Activated T-cell treated with anti-CD3 and anti-CD28 coated beads for 4 hours (primary cell): ENCODE data around the gene TAF6.

Experiments used
- DNase-seq: peaks from one replicate; pipeline ENCODE4 v3.0.0-alpha.2; 2020

Gene TAF6

GRCh38 chr7:100064162-100064561, 55.0 kb downstream of the TAF6 start:
- no peak for DNase-seq

- DNase-seq: no peak
Observed at GRCh38 chr7:100063376-100063775, 55.8 kb downstream of the TAF6 start.

- DNase-seq: no peak
Observed at GRCh38 chr7:100061518-100062193, 57.5 kb downstream of the TAF6 start.

- no peak for DNase-seq
Observed at GRCh38 chr7:100059251-100059739, 59.9 kb downstream of the TAF6 start.
